Ovary (tissue), 9 donors: ENCODE data around the gene NXPH3. TPM values are rescaled to one million over a fixed set of nuclear protein-coding genes. Genes with fewer than 3 reads are reported as not detected.
A peak's percentile ranks its signal among the peaks of the same experiment; 100 is the strongest.
"Not testable (repeated sequence)": the region's sequence is repeated elsewhere in the genome, so short reads cannot be mapped to it uniquely, and the experiment has no call there.

Experiments
- DNase-seq, 5 donors: peaks; one replicate each; pipeline ENCODE4 v3.0.0-alpha.2; 2019 to 2020
- H3K27ac ChIP-seq, 2 donors: fragments of 200-600 bp; one replicate each; pipeline versions ENCODE4 v1.5.1 to v1.8.0; 2019 to 2022
- H3K27me3 ChIP-seq: fragments of 200-600 bp; one replicate; pipeline ENCODE4 v1.8.0; 2022
- H3K36me3 ChIP-seq: fragments of 200-600 bp; sonication (generic); one replicate; pipeline ENCODE4 v1.5.1; 2019
- H3K4me1 ChIP-seq: one replicate; pipeline ENCODE4 v1.8.1; 2013; ENCODE audit warnings: mild to moderate bottlenecking, moderate library complexity; ENCODE audit not compliant: insufficient read depth
- H3K4me3 ChIP-seq: fragments of 200-600 bp; sonication (generic); one replicate; pipeline ENCODE4 v1.5.1; 2017
- H3K9me3 ChIP-seq, 2 donors: fragments of 200-600 bp in 1 of 2; sonication (generic) in 1 of 2; one replicate each; pipeline versions ENCODE4 v1.5.1 to v1.8.1; 2013 to 2019; ENCODE audit warnings: mild to moderate bottlenecking in 1 of 2, moderate library complexity in 1 of 2
- CTCF ChIP-seq, 3 donors: fragments of 450-650 bp in 2 of 3; fragments of 200-600 bp in 1 of 3; IDR thresholded peaks; one replicate each; pipeline versions ENCODE4 v1.5.1 to v1.8.0; 2016 to 2022; ENCODE audit warnings: antibody characterized with exemption in 3 of 3, mild to moderate bottlenecking in 1 of 3
- EP300 ChIP-seq: sonication (generic); formaldehyde crosslinking; IDR thresholded peaks from one replicate; pipeline ENCODE4 v1.6.1; 2017; ENCODE audit warnings: antibody characterized with exemption
- POLR2A ChIP-seq: fragments of 450-650 bp; IDR thresholded peaks from one replicate; pipeline ENCODE4 v1.6.1; 2017; ENCODE audit warnings: antibody characterized with exemption, mild to moderate bottlenecking, moderate library complexity
- WGBS, 3 donors: extraction: QIAGEN DNeasy Blood & Tissue Kit in 1 of 3; methylation state at CpG; one replicate each; pipeline versions ENCODE4 v1.1.5 to v1.1.7; 2013 to 2017; 5-methylcytosine and 5-hydroxymethylcytosine counted together
- intact Hi-C, 4 donors: fragments of 100-400 bp; cut with DNase I; formaldehyde crosslinking; loops; one replicate each; pipeline versions ENCODE4 v1.11.0 to v1.15.1; 2022 to 2023
- polyA plus RNA-seq, 2 donors: library from polyadenylated mRNA; stranded (reverse); fragments of 200-250 nt in 1 of 2; fragments of 350-450 nt in 1 of 2; fragmentation: Illumina TruSeq in 1 of 2; extraction: RNeasy Lipid Tissue Mini Kit (QIAGEN cat#74804) in 1 of 2; gene quantifications; one replicate each; pipeline ENCODE4 v1.2.3, GENCODE V29; 2013 to 2014
- total RNA-seq, 7 donors: library from RNA; depleted of rRNA in 2 of 7; stranded (reverse); fragments of >200 nt in 2 of 7; fragmentation: NEBNext Ultra II Directional in 3 of 7; extraction: Animal tissue kit (Norgen Biotek cat#: 25700) in 3 of 7; gene quantifications; one replicate each; pipeline versions ENCODE4 v1.1.0 to v1.2.4, GENCODE V29; 2016 to 2023
- donor health status: DM: no; HTN: no; CAD: no; lungs with moderate emphysema.
- donor health status: DM: no; HTN: no; CAD: no.
- donor health status: Bipolar disorder and iron deficiency.
- donor health status: DM: yes; HTN: yes; CAD: no.
- donor health status: DM: no; HTN: no; CAD: no.
- donor health status: DM: yes; HTN: yes; CAD: no.

The NXPH3 gene
- total and polyA plus RNA-seq, 9 donors, result 1.2 to 26.0 (median 10.7) TPM

GRCh38 chr17:49567104-49567521, 8.6 kb upstream of the NXPH3 start:
- intact Hi-C loops, result loop anchor here (1.0 to 10.0 kb wide), 5 partner anchors 128 to 430 kb away; partner anchors contain the start of gene DLX3 (in 2 of the 4)

GRCh38 chr17:49567871-49568694, 7.6 kb upstream of the NXPH3 start:
- 11 to 16% (median 12%) methylated on average over 40 to 42 of the region's 42 CpGs for WGBS, 3 donors
- Histone ChIP-seq H3K27me3 (no peaks in the 10 kb centered on the region), H3K36me3 (no peaks in the 10 kb centered on the region), H3K9me3 (no peaks in the 10 kb centered on the region), H3K4me1 (peaks cover 2% of the 10 kb centered on the region), H3K4me3 (peak overlapping the region; percentile 29), H3K27ac (peak overlapping the region in 1 of 2 donors; percentile 59)
- peak; percentile 86 to 93 (median 92) for DNase-seq
- intact Hi-C loops, result loop anchor here (1.0 to 10.0 kb wide), 5 partner anchors 127 to 429 kb away; partner anchors contain the start of gene DLX3 (in 2 of the 4)
- TF ChIP-seq EP300 (no peak), POLR2A (no peak), CTCF (IDR thresholded peaks at IDR 0.05) (peak; percentile 80 to 100 (median 98))

More at GRCh38 chr17:49567104-49567521, 8.6 kb upstream of the NXPH3 start:
- H3K36me3 ChIP-seq, result no peaks in the 10 kb centered on the region
- H3K4me1 ChIP-seq, result peaks cover 2% of the 10 kb centered on the region
- no peak for TF ChIP-seq POLR2A
- TF ChIP-seq CTCF (IDR thresholded peaks at IDR 0.05), result no peak
- TF ChIP-seq EP300, result no peak
- H3K27ac ChIP-seq, result peak overlapping the region in 1 of 2 donors; percentile 59
- no peaks in the 10 kb centered on the region for H3K27me3 ChIP-seq
- H3K9me3 ChIP-seq, result no peaks in the 10 kb centered on the region
- DNase-seq, result peak in 3 of 5 donors; percentile 42 to 58 (median 49)
- WGBS, 3 donors, result 63 to 80% (median 67%) methylated on average over 8 to 9 of the region's 9 CpGs
- no peak overlapping the region for H3K4me3 ChIP-seq

GRCh38 chr17:49568695-49569047, 7.0 kb upstream of the NXPH3 start:
- H3K27ac ChIP-seq, result not testable (repeated sequence)
- WGBS, 3 donors, result 68 to 77% (median 76%) methylated on average over 7 of the region's 7 CpGs

GRCh38 chr17:49570540-49571242, 5.0 kb upstream of the NXPH3 start:
- TF ChIP-seq POLR2A (no peak), EP300 (no peak), CTCF (IDR thresholded peaks at IDR 0.05) (no peak)
- H3K9me3 ChIP-seq, result no peaks in the 10 kb centered on the region
- intact Hi-C loops, result loop anchor here (2.0 to 10.0 kb wide), 4 partner anchors 122 to 284 kb away; no protein-coding TSS in a partner anchor
- H3K4me3 ChIP-seq, result no peak overlapping the region
- H3K36me3 ChIP-seq, result no peaks in the 10 kb centered on the region
- H3K27ac ChIP-seq, result peak overlapping the region in 1 of 2 donors; percentile 50
- WGBS, 3 donors, result 55 to 63% (median 59%) methylated on average over 11 of the region's 11 CpGs
- H3K4me1 ChIP-seq, result peaks cover 5% of the 10 kb centered on the region
- no peaks in the 10 kb centered on the region for H3K27me3 ChIP-seq
- DNase-seq, result no peak

More at GRCh38 chr17:49568695-49569047, 7.0 kb upstream of the NXPH3 start:
- not testable (repeated sequence) for H3K36me3 ChIP-seq, H3K4me3 ChIP-seq, H3K9me3 ChIP-seq, H3K4me1 ChIP-seq, H3K27me3 ChIP-seq
- peak in 1 of 5 donors; percentile 40 for DNase-seq
- intact Hi-C loops, result loop anchor here in 3 of 4 donors (2.0 to 10.0 kb wide), 4 partner anchors 126 to 429 kb away; partner anchors contain the start of gene DLX3 (in 2 of the 3)
